ENCODE data around the gene FGF16.

Gene FGF16

GRCh38 chrX:77434962-77435361, 12.2 kb upstream of the FGF16 start:
- ATAC-seq = no peak
- TF ChIP-seq PPARA (CRISPR knock-in tag; IDR thresholded peaks at IDR 0.05; ENCODE audit: borderline replicate concordance) (no peak), TCF4 (CRISPR knock-in tag; IDR thresholded peaks at IDR 0.05; ENCODE audit: borderline replicate concordance) (no peak), ZNF70 (CRISPR knock-in tag; IDR thresholded peaks at IDR 0.05) (no peak), CSDC2 (CRISPR knock-in tag; IDR thresholded peaks at IDR 0.05) (no peak), ZNF565 (CRISPR knock-in tag; conservative IDR thresholded peaks at IDR 0.05; ENCODE audit: low read depth) (no peak), BACH2 (CRISPR knock-in tag; IDR thresholded peaks at IDR 0.05; ENCODE audit: borderline replicate concordance) (no peak), OSR1 (CRISPR knock-in tag; IDR thresholded peaks at IDR 0.05) (no peak), ZNF8 (CRISPR knock-in tag; IDR thresholded peaks at IDR 0.05) (no peak)
- TF ChIP-seq, protein P1, sequence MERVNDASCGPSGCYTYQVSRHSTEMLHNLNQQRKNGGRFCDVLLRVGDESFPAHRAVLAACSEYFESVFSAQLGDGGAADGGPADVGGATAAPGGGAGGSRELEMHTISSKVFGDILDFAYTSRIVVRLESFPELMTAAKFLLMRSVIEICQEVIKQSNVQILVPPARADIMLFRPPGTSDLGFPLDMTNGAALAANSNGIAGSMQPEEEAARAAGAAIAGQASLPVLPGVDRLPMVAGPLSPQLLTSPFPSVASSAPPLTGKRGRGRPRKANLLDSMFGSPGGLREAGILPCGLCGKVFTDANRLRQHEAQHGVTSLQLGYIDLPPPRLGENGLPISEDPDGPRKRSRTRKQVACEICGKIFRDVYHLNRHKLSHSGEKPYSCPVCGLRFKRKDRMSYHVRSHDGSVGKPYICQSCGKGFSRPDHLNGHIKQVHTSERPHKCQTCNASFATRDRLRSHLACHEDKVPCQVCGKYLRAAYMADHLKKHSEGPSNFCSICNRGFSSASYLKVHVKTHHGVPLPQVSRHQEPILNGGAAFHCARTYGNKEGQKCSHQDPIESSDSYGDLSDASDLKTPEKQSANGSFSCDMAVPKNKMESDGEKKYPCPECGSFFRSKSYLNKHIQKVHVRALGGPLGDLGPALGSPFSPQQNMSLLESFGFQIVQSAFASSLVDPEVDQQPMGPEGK (CRISPR knock-in tag; IDR thresholded peaks at IDR 0.05; ENCODE audit: borderline replicate concordance) = no peak

DNA sequence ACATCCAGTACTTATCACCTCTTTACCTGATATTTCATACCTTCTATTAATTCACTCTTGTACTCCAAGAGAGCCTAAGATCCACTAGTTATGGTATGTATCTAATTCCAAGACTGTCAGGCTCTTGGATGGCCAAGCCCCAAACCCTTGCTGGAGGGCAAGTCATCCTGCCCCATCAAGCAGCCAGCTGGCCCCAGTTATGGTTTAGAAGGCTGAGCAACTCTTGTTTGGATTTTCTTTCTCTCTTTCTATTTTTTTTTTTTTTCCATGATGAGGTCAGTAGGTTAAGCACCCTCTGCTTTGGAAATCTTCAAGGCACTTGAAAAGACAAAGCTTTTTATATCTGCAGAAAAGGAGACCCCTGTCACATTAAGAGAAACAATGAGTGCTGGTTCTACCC, 10.9 kb upstream of the FGF16 start:
- ATAC-seq = no peak
- TF ChIP-seq TCF4 (CRISPR knock-in tag; IDR thresholded peaks at IDR 0.05; ENCODE audit: borderline replicate concordance) = no peak
- no peak for TF ChIP-seq TOX (CRISPR knock-in tag; IDR thresholded peaks at IDR 0.05; ENCODE audit: borderline replicate concordance)
- TF ChIP-seq ZFP30 (CRISPR knock-in tag; IDR thresholded peaks at IDR 0.05) = no peak
- TF ChIP-seq, protein P1 (CRISPR knock-in tag; IDR thresholded peaks at IDR 0.05; ENCODE audit: borderline replicate concordance) = no peak

DNA sequence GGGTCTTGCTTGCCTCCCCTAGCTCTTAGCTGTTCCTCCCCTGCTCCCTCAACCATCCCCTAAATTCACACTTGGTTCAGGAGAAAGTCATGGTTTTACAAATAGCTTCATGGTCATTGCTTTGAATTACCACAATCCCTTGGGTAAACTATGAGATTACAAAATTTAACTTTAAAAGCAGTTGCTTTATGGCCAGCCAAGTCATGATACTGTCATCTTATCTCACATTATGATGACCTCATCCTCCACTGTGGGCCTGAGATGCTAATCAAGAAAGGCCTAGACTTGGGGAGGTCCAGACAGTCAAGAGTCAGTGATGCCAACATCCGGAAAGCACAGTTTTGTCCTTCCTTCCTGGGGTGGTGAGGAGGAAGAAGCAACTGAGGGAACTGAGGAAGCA, 10.5 kb upstream of the FGF16 start:
- no peak for ATAC-seq
- TF ChIP-seq ZFP3 (CRISPR knock-in tag; IDR thresholded peaks at IDR 0.05) (no peak), ESRRG (CRISPR knock-in tag; IDR thresholded peaks at IDR 0.05) (no peak), TCF4 (CRISPR knock-in tag; IDR thresholded peaks at IDR 0.05; ENCODE audit: borderline replicate concordance) (no peak), CSDC2 (CRISPR knock-in tag; IDR thresholded peaks at IDR 0.05) (no peak), ZNF565 (CRISPR knock-in tag; conservative IDR thresholded peaks at IDR 0.05; ENCODE audit: low read depth) (no peak), BACH2 (CRISPR knock-in tag; IDR thresholded peaks at IDR 0.05; ENCODE audit: borderline replicate concordance) (no peak), OSR1 (CRISPR knock-in tag; IDR thresholded peaks at IDR 0.05) (no peak), RARB (CRISPR knock-in tag; IDR thresholded peaks at IDR 0.05) (no peak), GLIS3 (CRISPR knock-in tag; IDR thresholded peaks at IDR 0.05) (no peak), ZC3H10 (CRISPR knock-in tag; IDR thresholded peaks at IDR 0.05) (no peak), POU6F1 (CRISPR knock-in tag; IDR thresholded peaks at IDR 0.05; ENCODE audit: borderline replicate concordance, low read depth) (no peak), ZNF8 (CRISPR knock-in tag; IDR thresholded peaks at IDR 0.05) (no peak), ZFP30 (CRISPR knock-in tag; IDR thresholded peaks at IDR 0.05) (no peak), PPARA (CRISPR knock-in tag; IDR thresholded peaks at IDR 0.05; ENCODE audit: borderline replicate concordance) (no peak), ISL1 (CRISPR knock-in tag; IDR thresholded peaks at IDR 0.05) (no peak), CREB5 (CRISPR knock-in tag; IDR thresholded peaks at IDR 0.05; ENCODE audit: low read depth) (no peak)
- TF ChIP-seq, protein P2, sequence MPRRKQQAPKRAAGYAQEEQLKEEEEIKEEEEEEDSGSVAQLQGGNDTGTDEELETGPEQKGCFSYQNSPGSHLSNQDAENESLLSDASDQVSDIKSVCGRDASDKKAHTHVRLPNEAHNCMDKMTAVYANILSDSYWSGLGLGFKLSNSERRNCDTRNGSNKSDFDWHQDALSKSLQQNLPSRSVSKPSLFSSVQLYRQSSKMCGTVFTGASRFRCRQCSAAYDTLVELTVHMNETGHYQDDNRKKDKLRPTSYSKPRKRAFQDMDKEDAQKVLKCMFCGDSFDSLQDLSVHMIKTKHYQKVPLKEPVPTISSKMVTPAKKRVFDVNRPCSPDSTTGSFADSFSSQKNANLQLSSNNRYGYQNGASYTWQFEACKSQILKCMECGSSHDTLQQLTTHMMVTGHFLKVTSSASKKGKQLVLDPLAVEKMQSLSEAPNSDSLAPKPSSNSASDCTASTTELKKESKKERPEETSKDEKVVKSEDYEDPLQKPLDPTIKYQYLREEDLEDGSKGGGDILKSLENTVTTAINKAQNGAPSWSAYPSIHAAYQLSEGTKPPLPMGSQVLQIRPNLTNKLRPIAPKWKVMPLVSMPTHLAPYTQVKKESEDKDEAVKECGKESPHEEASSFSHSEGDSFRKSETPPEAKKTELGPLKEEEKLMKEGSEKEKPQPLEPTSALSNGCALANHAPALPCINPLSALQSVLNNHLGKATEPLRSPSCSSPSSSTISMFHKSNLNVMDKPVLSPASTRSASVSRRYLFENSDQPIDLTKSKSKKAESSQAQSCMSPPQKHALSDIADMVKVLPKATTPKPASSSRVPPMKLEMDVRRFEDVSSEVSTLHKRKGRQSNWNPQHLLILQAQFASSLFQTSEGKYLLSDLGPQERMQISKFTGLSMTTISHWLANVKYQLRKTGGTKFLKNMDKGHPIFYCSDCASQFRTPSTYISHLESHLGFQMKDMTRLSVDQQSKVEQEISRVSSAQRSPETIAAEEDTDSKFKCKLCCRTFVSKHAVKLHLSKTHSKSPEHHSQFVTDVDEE (CRISPR knock-in tag; IDR thresholded peaks at IDR 0.05) = no peak
- TF ChIP-seq, protein P1 (CRISPR knock-in tag; IDR thresholded peaks at IDR 0.05; ENCODE audit: borderline replicate concordance) = no peak
- TF ChIP-seq, protein P3, sequence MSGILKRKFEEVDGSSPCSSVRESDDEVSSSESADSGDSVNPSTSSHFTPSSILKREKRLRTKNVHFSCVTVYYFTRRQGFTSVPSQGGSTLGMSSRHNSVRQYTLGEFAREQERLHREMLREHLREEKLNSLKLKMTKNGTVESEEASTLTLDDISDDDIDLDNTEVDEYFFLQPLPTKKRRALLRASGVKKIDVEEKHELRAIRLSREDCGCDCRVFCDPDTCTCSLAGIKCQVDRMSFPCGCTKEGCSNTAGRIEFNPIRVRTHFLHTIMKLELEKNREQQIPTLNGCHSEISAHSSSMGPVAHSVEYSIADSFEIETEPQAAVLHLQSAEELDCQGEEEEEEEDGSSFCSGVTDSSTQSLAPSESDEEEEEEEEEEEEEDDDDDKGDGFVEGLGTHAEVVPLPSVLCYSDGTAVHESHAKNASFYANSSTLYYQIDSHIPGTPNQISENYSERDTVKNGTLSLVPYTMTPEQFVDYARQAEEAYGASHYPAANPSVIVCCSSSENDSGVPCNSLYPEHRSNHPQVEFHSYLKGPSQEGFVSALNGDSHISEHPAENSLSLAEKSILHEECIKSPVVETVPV (CRISPR knock-in tag; IDR thresholded peaks at IDR 0.05) = no peak

All from SK-N-SH treated with all-trans-retinoic acid at 6 μM for 48 hours (cell line).